Measurements from ENCODE around the gene PXDN.

Gene PXDN

GRCh38 chr2:1594123-1594372 is 150.3 kb downstream of the PXDN start:
- H3K4me3 ChIP-seq (ENCODE audit: low read depth in 1 of 2, low read length in 1 of 2), result no peak overlapping the region
- H3K4me1 ChIP-seq (ENCODE audit: control insufficient read depth in 1 of 2, insufficient read depth in 1 of 2, low read depth in 1 of 2, low read length in 1 of 2), result no peaks in the 10 kb centered on the region
- no peaks in the 10 kb centered on the region for H3K36me3 ChIP-seq
- no peak for TF ChIP-seq CTCF (IDR thresholded peaks at IDR 0.05)
- no peak overlapping the region for H3K27ac ChIP-seq
- H3K9me3 ChIP-seq, result no peaks in the 10 kb centered on the region
- H3K27me3 ChIP-seq, result peaks cover 16% of the 10 kb centered on the region

DNA sequence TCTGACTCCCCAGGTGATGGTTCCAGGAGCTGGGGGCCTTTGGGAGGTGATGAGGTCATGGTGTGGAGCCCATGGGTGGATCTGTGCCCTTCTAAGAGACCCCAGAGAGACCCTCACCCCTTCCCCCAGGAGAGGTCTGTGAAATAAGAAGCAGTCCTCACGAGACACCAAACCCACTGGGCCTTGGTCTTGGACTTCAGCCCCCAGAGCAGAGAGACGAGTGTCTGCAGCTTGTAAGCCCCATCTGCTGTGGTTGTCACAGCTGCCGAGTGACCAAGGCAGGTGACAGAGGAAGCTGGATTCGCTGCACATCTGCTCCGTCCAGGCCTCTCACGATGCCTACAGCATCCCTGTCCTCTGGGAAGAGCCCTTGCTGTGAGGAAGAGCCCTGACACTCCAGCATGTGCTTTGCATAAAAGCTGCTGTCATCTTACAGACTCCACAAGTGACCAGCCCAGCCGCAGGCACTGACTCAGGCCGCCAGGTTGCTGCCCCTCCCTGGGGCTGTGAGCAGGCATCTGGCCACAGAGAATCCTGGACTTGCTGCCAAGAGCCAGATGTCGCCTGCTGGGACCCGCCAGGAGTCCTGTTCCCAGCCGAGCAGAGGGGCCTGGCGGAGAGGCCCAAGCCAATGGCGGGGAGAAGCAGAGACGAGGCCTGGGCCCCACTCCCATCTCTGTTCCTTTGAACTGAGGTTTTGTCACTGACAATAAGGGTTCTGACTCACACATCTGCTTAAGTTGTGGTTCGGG is 150.8 kb downstream of the PXDN start:
- H3K27me3 ChIP-seq, result peaks cover 16% of the 10 kb centered on the region
- H3K4me3 ChIP-seq (ENCODE audit: low read depth in 1 of 2, low read length in 1 of 2), result no peak overlapping the region
- H3K9me3 ChIP-seq, result no peaks in the 10 kb centered on the region
- no peak overlapping the region for H3K27ac ChIP-seq
- no peak for TF ChIP-seq CTCF (IDR thresholded peaks at IDR 0.05)
- H3K4me1 ChIP-seq (ENCODE audit: control insufficient read depth in 1 of 2, insufficient read depth in 1 of 2, low read depth in 1 of 2, low read length in 1 of 2), result no peaks in the 10 kb centered on the region
- H3K36me3 ChIP-seq, result no peaks in the 10 kb centered on the region

DNA sequence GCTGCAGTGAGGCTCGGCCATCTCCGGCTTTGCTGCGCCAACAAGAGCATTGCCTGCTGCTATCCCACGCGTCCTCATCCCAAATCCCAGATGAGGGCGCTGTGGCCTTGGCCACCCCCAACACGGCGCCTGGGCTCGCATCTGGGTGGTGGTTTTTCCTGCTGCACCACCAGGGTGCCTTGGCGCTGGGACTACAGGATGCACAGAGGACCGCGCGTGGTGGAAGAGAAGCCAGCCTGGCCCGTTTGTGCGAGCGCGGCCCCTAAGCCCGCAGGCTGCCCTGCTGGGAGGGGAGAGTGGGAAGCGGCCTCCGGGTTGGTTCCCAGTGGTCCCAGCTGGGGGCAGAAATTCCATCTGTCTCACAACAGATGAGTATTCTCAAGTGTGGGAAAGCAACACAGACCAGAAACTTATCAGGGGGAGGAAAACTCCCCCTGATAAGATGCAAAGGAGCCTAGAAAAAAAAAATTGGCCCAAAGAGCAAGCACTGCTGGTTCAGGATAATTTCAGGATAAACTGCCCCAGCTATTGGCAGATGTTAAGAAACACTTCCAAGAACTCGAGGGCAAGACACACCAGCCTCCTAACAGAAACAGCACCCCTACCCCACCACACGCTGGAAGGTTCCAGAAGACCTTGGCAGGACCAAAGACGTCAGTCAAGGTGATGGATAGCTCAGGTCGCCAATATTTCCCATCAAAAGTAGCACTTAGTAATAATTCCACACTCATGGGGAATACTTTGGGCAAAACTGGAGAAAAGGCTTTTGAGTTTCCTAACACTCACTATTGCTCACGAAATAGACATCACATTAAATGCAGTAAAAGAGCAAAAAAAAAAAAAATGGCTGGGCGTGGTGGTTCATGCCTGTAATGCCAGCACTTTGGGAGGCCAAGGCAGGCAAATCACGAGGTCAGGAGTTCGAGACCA is 152.1 kb downstream of the PXDN start:
- no peak overlapping the region for H3K27ac ChIP-seq
- H3K9me3 ChIP-seq, result no peaks in the 10 kb centered on the region

GRCh38 chr2:1591461-1591770 is 152.9 kb downstream of the PXDN start:
- Histone ChIP-seq H3K36me3 (no peaks in the 10 kb centered on the region), H3K27me3 (peaks cover 16% of the 10 kb centered on the region), H3K9me3 (no peaks in the 10 kb centered on the region), H3K4me3 (ENCODE audit: low read depth in 1 of 2, low read length in 1 of 2) (no peak overlapping the region), H3K27ac (no peak overlapping the region), H3K4me1 (ENCODE audit: control insufficient read depth in 1 of 2, insufficient read depth in 1 of 2, low read depth in 1 of 2, low read length in 1 of 2) (no peaks in the 10 kb centered on the region)
- TF ChIP-seq CTCF (IDR thresholded peaks at IDR 0.05), result no peak

More for the DNA sequence above, 152.1 kb downstream of the PXDN start:
- Histone ChIP-seq H3K4me3 (ENCODE audit: low read depth in 1 of 2, low read length in 1 of 2) (no peak overlapping the region), H3K36me3 (no peaks in the 10 kb centered on the region), H3K27me3 (peaks cover 16% of the 10 kb centered on the region), H3K4me1 (ENCODE audit: control insufficient read depth in 1 of 2, insufficient read depth in 1 of 2, low read depth in 1 of 2, low read length in 1 of 2) (no peaks in the 10 kb centered on the region)
- TF ChIP-seq CTCF (IDR thresholded peaks at IDR 0.05), result no peak

DNA sequence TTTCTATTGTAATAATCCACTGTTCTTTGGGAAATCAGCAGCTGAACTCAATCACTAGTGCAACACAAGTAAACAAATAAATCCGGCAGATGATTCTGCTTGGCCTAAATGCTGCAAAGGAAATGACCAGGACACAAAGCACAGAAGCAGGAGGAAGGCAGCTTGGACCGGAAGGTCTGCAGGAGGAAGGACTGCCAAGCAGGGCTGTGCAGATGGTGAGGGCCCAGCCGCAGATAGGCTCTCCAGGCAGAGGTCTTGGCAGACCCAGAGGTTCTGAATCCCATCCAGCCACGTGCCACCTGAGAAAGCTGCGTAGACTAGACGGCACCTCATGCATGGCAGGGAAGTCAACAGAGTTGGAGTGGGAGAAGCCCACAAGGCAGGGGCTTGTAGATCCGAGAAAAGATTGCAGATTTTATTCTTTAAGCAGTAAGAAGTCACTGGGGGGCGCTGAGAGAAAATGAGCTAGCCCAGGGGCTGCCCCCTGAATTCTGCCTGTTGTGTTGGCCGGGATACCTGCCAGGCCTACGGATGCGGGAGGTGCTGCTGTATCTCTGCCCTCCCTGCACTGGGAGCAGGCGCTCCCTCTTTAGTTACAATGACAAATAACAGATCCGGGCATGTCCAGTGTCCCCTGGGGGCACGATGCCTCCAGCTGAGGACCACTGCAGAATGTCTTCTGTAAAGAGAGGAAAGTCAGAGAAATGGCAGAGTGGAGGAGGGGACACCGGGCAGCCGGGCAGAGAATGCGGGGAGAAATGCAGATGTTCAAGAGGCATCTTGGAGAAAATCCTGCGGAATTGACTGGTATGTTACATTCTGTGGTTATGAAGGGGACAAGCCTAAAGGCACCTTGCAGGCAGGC is 153.5 kb downstream of the PXDN start:
- H3K9me3 ChIP-seq, result no peaks in the 10 kb centered on the region
- H3K4me1 ChIP-seq (ENCODE audit: control insufficient read depth in 1 of 2, insufficient read depth in 1 of 2, low read depth in 1 of 2, low read length in 1 of 2), result no peaks in the 10 kb centered on the region
- peaks cover 16% of the 10 kb centered on the region for H3K27me3 ChIP-seq
- H3K4me3 ChIP-seq (ENCODE audit: low read depth in 1 of 2, low read length in 1 of 2), result no peak overlapping the region
- H3K27ac ChIP-seq, result no peak overlapping the region
- TF ChIP-seq CTCF (IDR thresholded peaks at IDR 0.05), result no peak
- no peaks in the 10 kb centered on the region for H3K36me3 ChIP-seq

Measured in neutrophil (primary cell).